SW480 (cell line): ENCODE data around the gene ZNF385B.
"Not testable (repeated sequence)": the region's sequence is repeated elsewhere in the genome, so short reads cannot be mapped to it uniquely, and the experiment has no call there.

Source experiments
- DNase-seq: peaks from one replicate; pipeline ENCODE4 v3.0.0-alpha.2; 2016; ENCODE audit warnings: low spot score

ZNF385B gene

GRCh38 chr2:179487010-179487731, 374.2 kb downstream of the ZNF385B start:
- DNase-seq, result no peak

GRCh38 chr2:179483131-179483530, 378.3 kb downstream of the ZNF385B start:
- no peak for DNase-seq

DNA sequence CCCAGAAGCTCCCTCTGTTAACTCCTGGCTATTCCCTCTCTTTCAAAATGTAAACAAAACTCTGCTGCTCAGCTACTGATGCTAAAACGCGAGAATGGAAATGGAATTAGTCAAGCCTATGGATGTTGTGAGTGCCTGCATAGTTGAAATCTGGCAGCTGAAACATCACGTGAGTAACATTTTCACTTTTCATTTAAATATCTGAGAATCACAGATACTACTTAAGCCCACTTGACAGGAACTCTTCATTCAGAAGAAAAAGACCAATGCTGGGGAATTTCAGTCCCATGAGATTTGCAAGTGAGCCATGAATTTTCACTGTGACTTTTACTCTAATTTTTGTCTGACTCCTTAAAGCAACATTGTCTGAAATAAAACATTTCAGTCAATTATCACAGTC, 381.5 kb downstream of the ZNF385B start:
- no peak for DNase-seq

- no peak for DNase-seq
These were observed 382.6 kb downstream of the ZNF385B start for GRCh38 chr2:179478771-179479170.

GRCh38 chr2:179470992-179471391, 390.4 kb downstream of the ZNF385B start:
- no peak for DNase-seq

DNA sequence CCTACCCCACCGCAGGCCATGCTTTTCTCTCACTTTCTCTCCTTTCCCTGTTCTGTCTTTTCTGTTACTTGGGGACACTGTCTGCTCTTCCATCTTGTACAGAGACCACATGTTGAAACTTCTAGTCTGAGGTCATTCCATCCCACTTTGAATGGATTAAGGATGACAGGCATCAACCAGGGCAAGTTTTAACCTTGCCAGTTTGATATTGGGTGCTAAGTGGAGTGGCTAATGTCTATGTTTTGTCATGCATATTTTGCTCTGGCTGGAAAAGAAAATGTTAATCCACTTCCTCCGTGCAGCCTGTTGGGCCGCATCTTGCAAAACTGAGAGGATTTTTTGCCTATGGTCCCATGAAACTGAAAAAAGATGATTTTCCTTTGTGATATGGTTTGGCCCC, 391.3 kb downstream of the ZNF385B start:
- DNase-seq, result no peak

- DNase-seq, result no peak
These were observed 393.5 kb downstream of the ZNF385B start for GRCh38 chr2:179467960-179468359.

GRCh38 chr2:179467111-179467510, 394.3 kb downstream of the ZNF385B start:
- no peak for DNase-seq

DNA sequence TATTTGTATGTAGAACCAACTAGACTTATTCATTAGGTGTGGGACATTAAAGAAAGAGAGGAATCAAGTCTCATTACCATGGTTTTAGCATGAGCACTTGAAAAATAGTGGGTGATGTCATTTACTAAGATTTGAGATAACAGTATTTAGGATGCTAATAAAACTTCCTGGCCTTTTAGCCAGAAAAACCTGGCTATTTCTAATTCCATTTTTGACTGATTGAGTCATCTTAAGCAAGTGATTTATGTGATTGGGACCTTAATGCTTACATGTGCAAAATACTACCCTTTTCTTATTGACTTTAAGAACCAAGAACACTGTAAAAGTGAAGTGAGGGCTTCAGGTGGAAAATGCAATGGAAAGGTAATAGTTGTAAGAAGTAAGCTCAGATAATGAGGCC, 400.0 kb downstream of the ZNF385B start:
- DNase-seq, result no peak

DNA sequence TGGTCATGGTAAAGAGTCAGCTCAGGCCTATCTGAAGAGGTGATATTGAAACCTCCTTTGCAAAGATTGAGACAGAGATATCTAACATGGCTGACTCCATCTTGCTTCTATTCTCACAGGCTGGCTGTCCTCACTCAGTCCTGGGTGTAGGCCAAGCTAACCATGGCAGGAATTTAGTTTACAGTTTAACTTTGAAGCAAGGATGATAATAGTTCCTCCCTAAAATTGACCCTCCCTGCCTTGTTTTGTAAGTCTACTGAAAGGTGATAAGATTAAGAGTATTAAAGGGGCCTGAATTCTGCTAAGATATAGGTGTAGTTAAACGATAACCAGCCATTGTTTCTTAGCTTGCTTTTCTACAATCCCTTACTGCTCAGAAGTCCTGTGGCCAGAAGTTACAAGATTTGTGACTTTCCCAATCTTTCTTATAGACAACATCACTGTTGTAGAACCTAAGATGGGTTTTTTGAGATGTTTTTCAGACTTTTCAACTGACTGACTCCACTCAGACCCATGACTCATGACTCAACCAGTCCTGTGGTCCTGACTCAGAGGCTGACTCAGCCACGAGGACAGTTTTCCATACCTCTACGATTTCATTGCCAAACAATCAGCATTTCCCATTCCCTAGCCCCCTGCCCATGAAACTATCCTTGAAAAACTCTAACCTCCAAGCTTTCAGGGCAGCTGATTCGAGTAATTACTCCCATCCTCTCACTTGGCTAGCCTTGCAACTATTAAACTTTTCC, 401.1 kb downstream of the ZNF385B start:
- DNase-seq, result no peak

DNA sequence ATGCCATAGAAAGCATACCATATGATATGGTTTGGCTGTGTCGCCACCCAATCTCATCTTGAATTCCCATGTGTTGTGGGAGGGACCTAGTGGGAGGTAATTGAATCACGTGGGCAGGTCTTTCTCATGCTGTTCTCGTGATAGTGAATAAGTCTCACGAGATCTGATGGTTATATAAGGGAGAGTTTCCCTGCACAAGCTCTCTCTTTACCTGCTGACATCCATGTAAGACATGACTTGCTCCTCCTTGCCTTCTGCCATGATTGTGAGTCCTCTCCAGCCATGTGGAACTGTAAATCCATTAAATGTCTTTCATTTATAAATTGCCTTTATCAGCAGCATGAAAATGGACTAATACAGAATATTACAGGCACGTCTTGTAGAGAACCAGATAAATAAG, 403.3 kb downstream of the ZNF385B start:
- DNase-seq, result not testable (repeated sequence)

DNA sequence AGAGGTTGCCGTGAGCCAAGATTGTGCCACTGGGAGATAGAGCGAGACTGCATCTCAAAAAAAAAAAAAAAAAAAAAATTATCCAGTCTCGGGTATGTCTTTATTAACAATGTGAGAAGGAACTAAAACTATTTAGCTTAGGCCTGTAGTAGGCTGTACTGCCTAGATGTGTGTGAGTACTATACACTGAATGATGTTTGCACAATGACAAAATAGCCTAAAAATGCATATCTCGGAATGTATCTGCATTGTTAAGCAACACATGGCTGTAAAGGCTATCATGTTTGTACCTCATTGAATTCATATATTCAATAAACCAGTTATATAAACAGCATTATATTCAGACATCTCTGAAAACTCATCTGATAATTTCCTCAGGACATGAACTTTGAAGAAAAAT, 405.6 kb downstream of the ZNF385B start:
- DNase-seq, result no peak

- DNase-seq, result no peak
These were observed 406.3 kb downstream of the ZNF385B start for GRCh38 chr2:179455172-179455524.

DNA sequence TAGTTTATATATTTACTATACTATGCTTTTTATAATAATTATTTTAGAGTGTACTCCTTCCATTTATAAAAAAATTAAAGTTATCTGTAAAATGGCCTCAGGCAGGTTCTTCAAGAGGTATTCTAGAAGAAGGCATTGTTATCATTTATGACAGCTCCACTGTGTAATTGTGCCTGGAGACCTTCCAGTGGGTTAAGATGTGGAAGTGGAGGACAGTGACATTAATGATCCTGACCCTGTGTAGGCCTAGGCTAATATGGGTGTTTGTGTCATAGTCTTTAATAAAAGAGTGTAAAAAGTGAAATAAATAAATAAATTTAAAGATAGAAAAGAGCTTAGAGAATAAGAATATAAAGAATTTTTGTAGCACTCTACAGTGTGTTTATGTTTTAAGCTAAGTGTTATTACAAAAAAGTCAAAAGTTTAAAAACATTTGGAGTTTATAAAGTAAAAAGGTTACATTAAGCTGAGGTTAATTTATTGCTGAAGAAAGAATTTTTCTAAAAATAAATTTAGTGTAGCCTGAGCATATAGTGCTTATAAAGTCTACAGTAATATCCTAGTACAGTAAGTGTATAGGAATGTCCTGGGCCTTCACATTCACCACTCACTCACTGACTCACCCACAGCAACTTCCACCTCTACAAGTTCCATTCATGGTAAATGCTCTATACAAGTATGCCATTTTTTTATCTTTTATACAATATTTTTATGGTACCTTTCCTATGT, 406.8 kb downstream of the ZNF385B start:
- peak; percentile 36 for DNase-seq

GRCh38 chr2:179449010-179449409, 412.4 kb downstream of the ZNF385B start:
- no peak for DNase-seq

GRCh38 chr2:179447839-179448447, 413.5 kb downstream of the ZNF385B start:
- DNase-seq, result no peak

DNA sequence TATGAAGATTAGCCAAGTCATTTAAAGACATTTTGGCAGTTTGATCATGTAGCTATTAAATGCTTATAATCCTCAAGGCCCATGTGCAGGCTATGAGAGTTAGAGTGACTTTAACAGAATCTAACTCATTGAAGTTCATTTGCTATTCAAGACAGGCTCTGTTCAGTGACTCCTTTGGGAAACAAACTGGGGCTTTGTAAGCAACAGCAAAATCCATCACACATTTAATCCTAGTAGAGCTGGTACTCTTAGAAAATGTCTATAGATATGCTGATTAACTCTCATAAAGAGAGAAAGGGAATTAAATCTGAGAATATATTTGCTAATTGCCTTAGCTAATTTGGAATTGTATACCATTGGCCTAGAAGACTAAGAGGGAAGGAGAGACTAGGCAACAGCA, 414.0 kb downstream of the ZNF385B start:
- DNase-seq, result no peak

- DNase-seq, result no peak
These were observed 414.8 kb downstream of the ZNF385B start for GRCh38 chr2:179446476-179447141.

DNA sequence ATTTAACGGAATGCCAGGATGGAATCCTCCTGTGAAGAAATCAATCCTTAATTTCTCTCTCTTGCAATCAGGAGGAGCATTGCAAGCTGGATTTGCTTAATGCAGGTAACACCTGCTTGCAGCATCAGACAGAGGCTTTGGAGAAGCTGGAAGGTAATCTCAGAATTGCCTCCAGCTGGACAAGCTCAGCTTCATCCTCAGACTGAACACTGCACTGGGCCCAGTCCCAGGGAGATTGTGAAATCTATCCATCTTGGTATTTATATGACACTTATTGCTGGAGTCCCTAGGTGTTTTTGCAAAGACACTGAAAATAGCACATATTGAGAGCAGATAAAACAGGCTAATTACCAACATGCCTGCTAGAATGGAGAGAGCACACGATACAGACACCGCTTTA, 417.4 kb downstream of the ZNF385B start:
- no peak for DNase-seq

- no peak for DNase-seq
These were observed 418.2 kb downstream of the ZNF385B start for GRCh38 chr2:179443180-179443579.

DNA sequence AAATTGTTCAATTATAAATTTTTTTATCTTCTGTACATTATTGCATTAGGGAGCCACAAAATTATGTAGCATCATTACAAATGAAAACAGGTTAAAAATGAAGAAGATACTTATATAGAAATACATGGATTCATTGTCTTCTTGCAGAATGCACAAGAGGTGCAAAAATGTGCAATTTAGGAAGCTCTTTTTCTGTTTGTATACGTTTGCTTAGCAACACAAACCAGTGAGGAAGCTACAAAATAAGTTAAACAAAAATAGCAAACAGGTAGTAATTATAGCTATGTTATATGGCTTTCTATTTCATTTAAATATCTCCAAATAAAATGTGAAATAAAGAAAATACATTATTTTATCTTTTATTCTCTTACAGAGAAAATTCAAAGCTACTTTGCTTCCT, 419.2 kb downstream of the ZNF385B start:
- DNase-seq, result no peak

GRCh38 chr2:179441551-179441950, 419.9 kb downstream of the ZNF385B start:
- no peak for DNase-seq
